HepG2 (cell line): Measurements from ENCODE around the gene POLR3E. TPM values are rescaled to one million over a fixed set of nuclear protein-coding genes. Genes with fewer than 3 reads are reported as not detected.

Source experiments
- ATAC-seq: fragments of 200-7000 bp; cut with Tn5 transposase; 3 replicates; pipeline ENCODE4 v1.9.1; 2020; ENCODE audit warnings: mild to moderate bottlenecking, moderate library complexity
- Bru-seq: library from RNA; stranded (reverse); fragments of 400-500 nt; gene quantifications from one replicate; lab custom pipeline; 2021; lab: Mats Ljungman, UMichigan
- BruChase-seq, 2 experiments: library from RNA; stranded (reverse); fragments of 400-500 nt; gene quantifications; one replicate each; lab custom pipeline; 2021; lab: Mats Ljungman, UMichigan
- BruUV-seq: library from RNA; stranded (reverse); fragments of 400-500 nt; replicated peaks from 2 replicates; lab custom pipeline; 2021; lab: Mats Ljungman, UMichigan
- CTCF ChIA-PET: fragments of 300-600 bp; formaldehyde crosslinking; extraction: SDS; loops from one replicate; lab custom pipeline; 2021; ENCODE audit warnings: low total read pairs, inconsistent platforms, low intra/inter-chr PET ratio; lab: Yijun Ruan, JAX
- POLR2A ChIA-PET: fragments of 350-600 bp; sonication (Branson Sonifier 250); formaldehyde crosslinking; loops from one replicate; lab custom pipeline; 2020; ENCODE audit warnings: antibody characterized with exemption, inconsistent platforms; lab: Yijun Ruan, JAX
- DNase-seq: peaks from one replicate; pipeline ENCODE4 v3.0.0-alpha.2; 2015; ENCODE audit warnings: low spot score
- FAIRE-seq: peaks from 3 replicates; lab custom pipeline; 2011; peaks lifted over from hg19 to GRCh38; lab: Jason Lieb, UNC
- H2AFZ ChIP-seq: one replicate; pipeline ENCODE4 v1.6.1; 2011; ENCODE audit warnings: low read length, inconsistent platforms
- H3K27ac ChIP-seq: fragments of 300-600 bp; 3 replicates; pipeline ENCODE4 v1.8.0; 2011; ENCODE audit warnings: mixed run types, mild to moderate bottlenecking, mixed read lengths, low read length, inconsistent platforms; ENCODE audit not compliant: insufficient read depth; ENCODE audit errors: extremely low read length
- H3K27me3 ChIP-seq, 2 experiments: fragments of 200-600 bp in 1 of 2; 2 replicates in 1 of 2; 3 replicates in 1 of 2; pipeline versions ENCODE4 v1.6.0 to v1.8.0; 2011; ENCODE audit warnings: low read length in 2 of 2, mild to moderate bottlenecking in 2 of 2, moderate library complexity in 2 of 2, inconsistent platforms in 1 of 2; ENCODE audit not compliant: insufficient read depth in 2 of 2, control insufficient read depth in 1 of 2
- H3K36me3 ChIP-seq, 2 experiments: fragments of 200-600 bp in 1 of 2; replicated peaks in 1 of 2; 2 replicates in 1 of 2; 3 replicates in 1 of 2; pipeline versions ENCODE4 v1.5.1 to v1.8.0; 2011; ENCODE audit warnings: low read length in 2 of 2, inconsistent platforms in 1 of 2; ENCODE audit not compliant: insufficient read depth in 2 of 2, control insufficient read depth in 1 of 2
- H3K4me1 ChIP-seq: 2 replicates; pipeline ENCODE4 v1.5.1; 2012; ENCODE audit warnings: low read length, inconsistent platforms; ENCODE audit not compliant: insufficient read depth
- H3K4me2 ChIP-seq: 2 replicates; pipeline ENCODE4 v1.6.0; 2011; ENCODE audit warnings: low read depth, low read length, inconsistent platforms
- H3K4me3 ChIP-seq, 3 experiments: fragments of 200-600 bp in 1 of 3; sonication (generic), shearing (Covaris generic) in 1 of 3; replicated peaks in 1 of 3; 2 replicates each; pipeline ENCODE4 v1.5.1; 2011 to 2016; ENCODE audit warnings: low read length in 3 of 3, inconsistent platforms in 2 of 3, low read depth in 2 of 3, mild to moderate bottlenecking in 2 of 3, control low read depth in 1 of 3, mixed read lengths in 1 of 3; ENCODE audit not compliant: insufficient read depth in 1 of 3
- H3K79me2 ChIP-seq: one replicate; pipeline ENCODE4 v1.6.1; 2011; ENCODE audit warnings: low read length, inconsistent platforms; ENCODE audit not compliant: insufficient read depth
- H3K9ac ChIP-seq: 2 replicates; pipeline ENCODE4 v1.6.0; 2011; ENCODE audit warnings: mild to moderate bottlenecking, low read depth, low read length, inconsistent platforms; ENCODE audit not compliant: insufficient read depth
- H3K9me3 ChIP-seq: 2 replicates; pipeline ENCODE4 v1.5.1; 2012; ENCODE audit warnings: mild to moderate bottlenecking, low read length
- H4K20me1 ChIP-seq: 2 replicates; pipeline ENCODE4 v1.6.0; 2011; ENCODE audit warnings: inconsistent platforms, mild to moderate bottlenecking, low read length, moderate library complexity; ENCODE audit not compliant: insufficient read depth
- CREM ChIP-seq, 2 experiments: sonication (generic) in 1 of 2; formaldehyde crosslinking in 1 of 2; IDR thresholded peaks; 2 replicates each; pipeline versions ENCODE4 v1.4.0 to v1.6.1; 2016 to 2020; ENCODE audit warnings: antibody characterized with exemption in 1 of 2, mild to moderate bottlenecking in 1 of 2, missing genetic modification reagents in 1 of 2
- CSRNP1 ChIP-seq: sonication (generic); formaldehyde crosslinking; IDR thresholded peaks from 2 replicates; pipeline ENCODE4 v1.8.1; 2023; ENCODE audit warnings: mild to moderate bottlenecking, missing genetic modification reagents
- IRX3 ChIP-seq: sonication (generic); formaldehyde crosslinking; IDR thresholded peaks from 2 replicates; pipeline ENCODE4 v1.8.1; 2023; ENCODE audit warnings: mild to moderate bottlenecking, low read depth, missing genetic modification reagents, borderline replicate concordance
- SMC3 ChIP-seq: IDR thresholded peaks from 2 replicates; pipeline ENCODE4 v1.6.1; 2011; ENCODE audit warnings: low read length, improper control_type of control experiment
- ZBED4 ChIP-seq: sonication (generic); formaldehyde crosslinking; IDR thresholded peaks from 2 replicates; pipeline ENCODE4 v1.4.0; 2020; ENCODE audit warnings: missing genetic modification reagents, borderline replicate concordance
- ZC3H4 ChIP-seq: sonication (generic); formaldehyde crosslinking; IDR thresholded peaks from 2 replicates; pipeline ENCODE4 v1.4.0; 2020; ENCODE audit warnings: missing genetic modification reagents, borderline replicate concordance
- ZNF619 ChIP-seq: sonication (generic); formaldehyde crosslinking; IDR thresholded peaks from 2 replicates; pipeline ENCODE4 v1.4.0; 2020; ENCODE audit warnings: mild to moderate bottlenecking, missing genetic modification reagents
- WGBS: methylation state at CpG from one replicate; pipeline ENCODE4 v1.1.6; 2017; ENCODE audit warnings: low lambda C conversion rate; 5-methylcytosine and 5-hydroxymethylcytosine counted together
- in situ Hi-C: cut with HindIII; loops from 2 replicates; pipeline ENCODE4 v1.10.0; 2017; ENCODE audit warnings: low pct_unique_long_range_greater_than_20kb; ENCODE audit not compliant: extremely low pct_ligation_motif_present
- intact Hi-C: fragments of 100-400 bp; cut with micrococcal nuclease; formaldehyde crosslinking; loops from one replicate; pipeline ENCODE4 v1.10.0; 2022; ENCODE audit not compliant: unreplicated experiment
- long read RNA-seq, 2 experiments: library from RNA in 1 of 2; library from polyadenylated mRNA in 1 of 2; stranded (forward) in 1 of 2; unstranded in 1 of 2; transcript quantifications; one replicate each; pipeline ENCODE4 v2.0.0, GENCODE V29; 2019 to 2022
- polyA minus RNA-seq, 3 experiments: library from RNA; depleted of rRNA, polyadenylated mRNA; stranded (reverse); fragments of >200 nt; gene quantifications; 2 replicates each; pipeline ENCODE4 v1.2.3, GENCODE V29; 2011; ENCODE audit warnings: low replicate concordance in 1 of 3
- polyA plus RNA-seq, 8 experiments: library from polyadenylated mRNA; depleted of rRNA in 3 of 8; stranded (reverse) in 7 of 8; unstranded in 1 of 8; fragments of >200 nt; fragmentation: Illumina TruSeq in 4 of 8; extraction: Trizol in 4 of 8; gene quantifications; 2 replicates each; pipeline versions ENCODE4 v1.2.1 to v1.2.3, GENCODE V29; 2011 to 2016; ENCODE audit warnings: low read depth in 4 of 8, missing spikeins in 1 of 8, mixed read lengths in 1 of 8; ENCODE audit not compliant: insufficient read depth in 1 of 8
- total RNA-seq, 5 experiments: library from RNA; depleted of rRNA; stranded (reverse); fragments of >200 nt; fragmentation: Illumina TruSeq; extraction: Trizol; gene quantifications; 2 replicates each; pipeline ENCODE4 v1.2.3, GENCODE V29; 2016; ENCODE audit warnings: low read depth in 1 of 5

The POLR3E gene
- total RNA-seq (2016; rRNA removed; fragmentation: Illumina TruSeq; extraction: Trizol): 94.8 and 135 TPM in 2 replicates
- total RNA-seq (2016; cell fraction: cytosol; rRNA removed; fragmentation: Illumina TruSeq; extraction: Trizol; ENCODE audit: low read depth): 40.5 and 40.7 TPM in 2 replicates
- 93.2 and 125 TPM in 2 replicates for total RNA-seq (2016; cell fraction: insoluble cytoplasmic fraction; rRNA removed; fragmentation: Illumina TruSeq; extraction: Trizol)
- 103 and 106 TPM in 2 replicates for total RNA-seq (2016; cell fraction: membrane; rRNA removed; fragmentation: Illumina TruSeq; extraction: Trizol)
- total RNA-seq (2016; cell fraction: nucleus; rRNA removed; fragmentation: Illumina TruSeq; extraction: Trizol): 115 and 134 TPM in 2 replicates
- polyA plus RNA-seq (2011; rRNA removed): 262 and 280 TPM in 2 replicates
- polyA plus RNA-seq (2011; cell fraction: cytosol; rRNA removed): 132 and 169 TPM in 2 replicates
- 753 and 830 TPM in 2 replicates for polyA plus RNA-seq (2011; cell fraction: nucleus; rRNA removed)
- polyA plus RNA-seq (2012): 105 and 114 TPM in 2 replicates
- 31.3 and 37.9 TPM in 2 replicates for polyA plus RNA-seq (2016; cell fraction: cytosol; fragmentation: Illumina TruSeq; extraction: Trizol; ENCODE audit: low read depth)
- 94.5 and 105 TPM in 2 replicates for polyA plus RNA-seq (2016; cell fraction: insoluble cytoplasmic fraction; fragmentation: Illumina TruSeq; extraction: Trizol; ENCODE audit: low read depth)
- polyA plus RNA-seq (2016; cell fraction: membrane; fragmentation: Illumina TruSeq; extraction: Trizol; ENCODE audit: low read depth): 62.4 and 65.8 TPM in 2 replicates
- polyA plus RNA-seq (2016; cell fraction: nucleus; fragmentation: Illumina TruSeq; extraction: Trizol; ENCODE audit: insufficient read depth, low read depth): 279 and 292 TPM in 2 replicates
- 472 and 743 TPM in 2 replicates for polyA minus RNA-seq (2011; rRNA and poly(A)+ RNA removed; ENCODE audit: low replicate concordance)
- 96.6 and 110 TPM in 2 replicates for polyA minus RNA-seq (2011; cell fraction: cytosol; rRNA and poly(A)+ RNA removed)
- 279 and 332 TPM in 2 replicates for polyA minus RNA-seq (2011; cell fraction: nucleus; rRNA and poly(A)+ RNA removed)
- Bru-seq, nascent RNA: percentile 91 among the genes with signal in this experiment
- BruChase-seq, experiment 1, labeled RNA remaining after a 6-hour chase: percentile 94 among the genes with signal in this experiment
- BruChase-seq, experiment 2, labeled RNA remaining after a 2-hour chase: percentile 95 among the genes with signal in this experiment
- long read RNA-seq, experiment 1, transcript POLR3E-201 (21 exons, 3,697 nt): major isoform, 27 of 55 reads
- long read RNA-seq, experiment 1, partial matches to known transcripts: 15 of 55 reads
- long read RNA-seq, experiment 1, other reads (novel, unspliced or antisense): 7 of 55 reads
- long read RNA-seq, experiment 2, full-length matches to known transcripts: 90 of 233 reads
- long read RNA-seq, experiment 2, partial matches to known transcripts: 87 of 233 reads
- long read RNA-seq, experiment 2, other reads (novel, unspliced or antisense): 56 of 233 reads

- intact Hi-C loops: loop anchor here (1.0 kb wide), 3 partner anchors 91 to 107 kb away; partner anchors contain the start of gene EEF2K
- ChIA-PET POLR2A (interaction anchor here (1.1 to 4.6 kb wide), 13 partner anchors 9 to 139 kb away, joined by 3 to 68 read pairs (median 5); partner anchors contain the start of genes CDR2 and EEF2K), CTCF (interaction anchor here (0.6 to 2.3 kb wide), 5 partner anchors 91 to 296 kb away, joined by 3 to 20 read pairs (median 4); partner anchors contain the start of genes EEF2K and PDZD9)
- DNase-seq (peak; percentile 99), ATAC-seq (peak; percentile 85), FAIRE-seq (peak; percentile 30)
- Histone ChIP-seq H3K27ac (peak within 1 kb of the TSS; percentile 92), H3K9ac (peak within 1 kb of the TSS; percentile 98), H3K27me3 (no peaks in the 10 kb centered on the region; a peak in 1 of 5 replicates), H3K4me1 (peaks cover 51% of the 10 kb centered on the region), H3K79me2 (peaks cover 49% of the 10 kb centered on the region), H3K4me2 (peak within 1 kb of the TSS; percentile 88), H2AFZ (peak within 1 kb of the TSS; percentile 94), H3K9me3 (no peaks in the 10 kb centered on the region), H4K20me1 (peaks cover 41% of the 10 kb centered on the region), H3K4me3 (peak within 1 kb of the TSS; percentile 83 to 96 (median 94)), H3K36me3 (peaks cover 11 to 13% of the 10 kb centered on the region in 2 experiments)
- in situ Hi-C loops: loop anchor here (5.0 kb wide), 1 partner anchor 100 kb away; no protein-coding TSS in a partner anchor
- under 1% methylated on average over 58 of the region's 76 CpGs for WGBS
- BruUV-seq: no TSS peak
- peak; percentile 92; the same call in 1 of the 2 replicates for TF ChIP-seq ZNF619 (CRISPR knock-in tag)
- TF ChIP-seq SMC3: peak; percentile 67; the same call in 1 of the 2 replicates
- TF ChIP-seq CREM (IDR thresholded peaks at IDR 0.05): peak; percentile 69
- TF ChIP-seq CREM (CRISPR knock-in tag; IDR thresholded peaks at IDR 0.05): peak; percentile 40
- peak; percentile 99 for TF ChIP-seq IRX3 (CRISPR knock-in tag)
- TF ChIP-seq ZC3H4: peak; percentile 91; the same call in 1 of the 2 replicates
- peak; percentile 100 for TF ChIP-seq CSRNP1 (CRISPR knock-in tag)
- peak; percentile 95 for TF ChIP-seq ZBED4 (CRISPR knock-in tag)
Observed at GRCh38 chr16:22297114-22297870, at the start of gene POLR3E. POLR3E (plus strand) TSS chr16:22297409; CDS start chr16:22302969, 5,560 bp downstream.
